Aorta (tissue), 5 donors: ENCODE measurements around the gene RASL11A. TPM values are rescaled to one million over a fixed set of nuclear protein-coding genes. Genes with fewer than 3 reads are reported as not detected.
"Not testable (repeated sequence)": the region's sequence is repeated elsewhere in the genome, so short reads cannot be mapped to it uniquely, and the experiment has no call there.

Source experiments
- ATAC-seq: fragments of 200-7000 bp; cut with Tn5 transposase; one replicate; pipeline ENCODE4 v1.9.1; 2022; ENCODE audit warnings: moderate library complexity; ENCODE audit not compliant: low FRiP score
- DNase-seq, 2 donors: peaks; one replicate each; pipeline ENCODE4 v3.0.0-alpha.2; 2020
- H3K27ac ChIP-seq, 2 donors: one replicate each; pipeline ENCODE4 v1.5.1; 2013; ENCODE audit warnings: low read length in 2 of 2, mild to moderate bottlenecking in 2 of 2, moderate library complexity in 2 of 2, control low read depth in 1 of 2, inconsistent platforms in 1 of 2, low read depth in 1 of 2
- H3K27me3 ChIP-seq, 2 donors: one replicate each; pipeline ENCODE4 v1.6.1; 2013; ENCODE audit warnings: control low read depth in 1 of 2, low read length in 1 of 2, mild to moderate bottlenecking in 1 of 2, moderate library complexity in 1 of 2; ENCODE audit not compliant: insufficient read depth in 2 of 2, control insufficient read depth in 1 of 2
- H3K36me3 ChIP-seq, 2 donors: one replicate each; pipeline ENCODE4 v1.6.1; 2013; ENCODE audit warnings: control low read depth in 1 of 2, low read length in 1 of 2, mild to moderate bottlenecking in 1 of 2; ENCODE audit not compliant: insufficient read depth in 2 of 2, control insufficient read depth in 1 of 2
- H3K4me1 ChIP-seq, 2 donors: one replicate each; pipeline ENCODE4 v1.6.1; 2013; ENCODE audit warnings: low read length in 2 of 2, control low read depth in 1 of 2, mild to moderate bottlenecking in 1 of 2, moderate library complexity in 1 of 2; ENCODE audit not compliant: insufficient read depth in 2 of 2, control insufficient read depth in 1 of 2
- H3K4me3 ChIP-seq, 2 donors: one replicate each; pipeline ENCODE4 v1.5.1; 2013; ENCODE audit warnings: low read length in 2 of 2, control low read depth in 1 of 2, mild to moderate bottlenecking in 1 of 2
- H3K9me3 ChIP-seq: one replicate; pipeline ENCODE4 v1.6.1; 2013; ENCODE audit warnings: mild to moderate bottlenecking, low read length; ENCODE audit not compliant: control insufficient read depth
- WGBS, 2 donors: extraction: QIAGEN DNeasy Blood & Tissue Kit; methylation state at CpG; one replicate each; pipeline ENCODE4 v1.1.7; 2013; 5-methylcytosine and 5-hydroxymethylcytosine counted together
- intact Hi-C, 2 donors: fragments of 100-400 bp; cut with DNase I; formaldehyde crosslinking; loops; one replicate each; pipeline versions ENCODE4 v1.14.2 to v1.15.0; 2022
- long read RNA-seq, 2 donors: library from polyadenylated mRNA; unstranded; transcript quantifications; one replicate each; pipeline ENCODE4 v2.0.0, GENCODE V29; 2020 to 2021
- polyA plus RNA-seq, 2 donors: library from polyadenylated mRNA; stranded (reverse); fragments of 200-250 nt; gene quantifications; one replicate each; pipeline ENCODE4 v1.2.3, GENCODE V29; 2013
- total RNA-seq, 2 donors: library from RNA; stranded (reverse); fragmentation: NEBNext Ultra II Directional; extraction: Animal tissue kit (Norgen Biotek cat#: 25700); gene quantifications; one replicate each; pipeline ENCODE4 v1.2.1, GENCODE V29; 2021
- donor health status: healthy with polysubstance abuse.
- donor health status: Bipolar disorder and iron deficiency.
- donor health status: DM: no; HTN: no; CAD: no.
- donor health status: DM: no; HTN: no; CAD: no.
- donor health status: DM: yes; HTN: yes; CAD: no.

RASL11A gene
- total RNA-seq (10 to 100 TPM; 40.5 to 58.2 TPM), polyA plus RNA-seq (10 to 100 TPM; 55.3 to 90.9 TPM)
- long read RNA-seq, donor 1, transcript RASL11A-201 (4 exons, 1,543 nt) = major isoform, 6 of 6 reads
- long read RNA-seq, donor 1, partial matches to known transcripts = 0 of 6 reads
- long read RNA-seq, donor 1, other reads (novel, unspliced or antisense) = 0 of 6 reads
- long read RNA-seq, donor 2, partial matches to known transcripts = 0 of 4 reads
- long read RNA-seq, donor 2, other reads (novel, unspliced or antisense) = 1 of 4 reads

- WGBS, 2 donors = 0 to 1% methylated on average over 72 to 99 of the region's 99 CpGs
Observed at GRCh38 chr13:27270594-27271520, at the start of gene RASL11A. Gene RASL11A, plus strand, starts transcription at chr13:27270830. Its CDS starts 115 bp downstream, at chr13:27270945.

GRCh38 chr13:27222100-27222499 lies 48.5 kb upstream of the RASL11A start:
- ATAC-seq, intact Hi-C loops, H3K4me3 ChIP-seq, H3K27ac ChIP-seq, H3K36me3 ChIP-seq, H3K27me3 ChIP-seq, H3K4me1 ChIP-seq, H3K9me3 ChIP-seq, DNase-seq: not testable (repeated sequence)
- WGBS, 2 donors = 65 to 83% methylated on average over 2 of the region's 2 CpGs

More at GRCh38 chr13:27270594-27271520, at the start of gene RASL11A:
- Histone ChIP-seq H3K4me3 (peak within 1 kb of the TSS; percentile 65 to 85), H3K9me3 (no peaks in the 10 kb centered on the region), H3K27ac (peak within 1 kb of the TSS; percentile 50 to 87), H3K36me3 (peaks cover 0 to 3% of the 10 kb centered on the region in 2 donors), H3K27me3 (no peaks in the 10 kb centered on the region), H3K4me1 (no peaks in the 10 kb centered on the region)
- intact Hi-C loops = loop anchor here (2.0 to 10.0 kb wide), 4 partner anchors 20 to 154 kb away; partner anchors contain the start of genes GTF3A (in 1 of the 2), RPL21 (in 1 of the 2) and USP12 (in 1 of the 2)
- ATAC-seq (peak; percentile 96), DNase-seq (peak; percentile 93 to 96)

GRCh38 chr13:27226991-27227390 lies 43.6 kb upstream of the RASL11A start:
- Histone ChIP-seq H3K36me3 (no peaks in the 10 kb centered on the region), H3K4me3 (no peak overlapping the region), H3K9me3 (no peaks in the 10 kb centered on the region), H3K27ac (no peak overlapping the region), H3K27me3 (peaks cover 0 to 2% of the 10 kb centered on the region in 2 donors), H3K4me1 (no peaks in the 10 kb centered on the region)
- ATAC-seq = no peak
- intact Hi-C loops = no loop called here
- DNase-seq = no peak
- 81 to 88% methylated on average over 2 of the region's 2 CpGs for WGBS, 2 donors

GRCh38 chr13:27228131-27228530 lies 42.5 kb upstream of the RASL11A start:
- intact Hi-C loops = no loop called here
- peaks cover 2% of the 10 kb centered on the region for H3K9me3 ChIP-seq
- ATAC-seq (no peak), DNase-seq (no peak)
- H3K27me3 ChIP-seq = peaks cover 0 to 2% of the 10 kb centered on the region in 2 donors
- no peaks in the 10 kb centered on the region for H3K4me1 ChIP-seq
- H3K4me3 ChIP-seq = no peak overlapping the region
- no peaks in the 10 kb centered on the region for H3K36me3 ChIP-seq
- H3K27ac ChIP-seq = no peak overlapping the region

- H3K36me3 ChIP-seq = no peaks in the 10 kb centered on the region
- H3K9me3 ChIP-seq = peaks cover 2% of the 10 kb centered on the region
- no peak for DNase-seq
- H3K27ac ChIP-seq = no peak overlapping the region
- H3K4me1 ChIP-seq = no peaks in the 10 kb centered on the region
- H3K4me3 ChIP-seq = no peak overlapping the region
- 96 to 98% methylated on average over 3 of the region's 3 CpGs for WGBS, 2 donors
- peaks cover 0 to 2% of the 10 kb centered on the region in 2 donors for H3K27me3 ChIP-seq
- no peak for ATAC-seq
- intact Hi-C loops = no loop called here
Observed at GRCh38 chr13:27229642-27230041, 41.0 kb upstream of the RASL11A start.

GRCh38 chr13:27233964-27234363 lies 36.7 kb upstream of the RASL11A start:
- no peak for DNase-seq
- no peaks in the 10 kb centered on the region for H3K4me1 ChIP-seq
- peaks cover 2% of the 10 kb centered on the region for H3K9me3 ChIP-seq
- peaks cover 0 to 2% of the 10 kb centered on the region in 2 donors for H3K27me3 ChIP-seq
- no peaks in the 10 kb centered on the region for H3K36me3 ChIP-seq
- ATAC-seq = no peak
- no peak overlapping the region for H3K27ac ChIP-seq
- H3K4me3 ChIP-seq = no peak overlapping the region
- intact Hi-C loops = no loop called here
- 89 to 92% methylated on average over 5 of the region's 5 CpGs for WGBS, 2 donors

- DNase-seq (no peak), ATAC-seq (no peak)
- no peak overlapping the region for H3K4me3 ChIP-seq
- intact Hi-C loops = no loop called here
- no peak overlapping the region for H3K27ac ChIP-seq
- WGBS, 2 donors = 0 to 4% methylated on average over 2 of the region's 2 CpGs
- H3K27me3 ChIP-seq = no peaks in the 10 kb centered on the region
- no peaks in the 10 kb centered on the region for H3K4me1 ChIP-seq
- H3K9me3 ChIP-seq = peaks cover 2% of the 10 kb centered on the region
- H3K36me3 ChIP-seq = no peaks in the 10 kb centered on the region
Observed at GRCh38 chr13:27236478-27236877, 34.2 kb upstream of the RASL11A start.

GRCh38 chr13:27242702-27243101 lies 27.9 kb upstream of the RASL11A start:
- Histone ChIP-seq H3K27ac (no peak overlapping the region), H3K4me1 (peaks cover 0 to 6% of the 10 kb centered on the region in 2 donors), H3K27me3 (no peaks in the 10 kb centered on the region), H3K9me3 (no peaks in the 10 kb centered on the region), H3K4me3 (no peak overlapping the region), H3K36me3 (no peaks in the 10 kb centered on the region)
- 84 to 89% methylated on average over 5 of the region's 5 CpGs for WGBS, 2 donors
- intact Hi-C loops = no loop called here
- DNase-seq = no peak
- ATAC-seq = no peak
